GM18520 (cell line): ENCODE results near the gene CLEC3B.

Source experiments
- ATAC-seq: cut with Tn5 transposase; IDR thresholded peaks from one replicate; pipeline ENCODE4 v1.9.1; 2021; ENCODE audit not compliant: unreplicated experiment

CLEC3B gene

DNA sequence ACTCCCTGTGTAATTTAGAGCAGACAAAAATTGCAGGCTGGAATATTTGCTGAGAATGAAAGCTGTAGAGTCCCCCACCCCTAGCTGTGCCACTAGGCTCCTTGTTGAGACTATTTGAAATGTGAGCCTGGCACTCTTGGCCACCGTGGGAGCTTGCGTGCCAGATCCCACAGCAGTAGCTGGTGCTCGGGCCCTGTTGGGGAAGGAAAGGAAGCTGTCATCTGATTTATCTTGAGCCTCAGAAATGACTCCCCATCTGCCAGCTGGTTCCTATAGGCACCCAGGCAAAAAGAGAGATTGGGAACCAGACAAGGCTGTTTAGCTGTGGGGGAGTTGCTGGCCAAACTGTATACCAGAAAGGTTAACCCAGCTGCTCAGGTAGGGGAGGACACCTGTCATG lies 23.4 kb upstream of the CLEC3B start:
- no peak for ATAC-seq

DNA sequence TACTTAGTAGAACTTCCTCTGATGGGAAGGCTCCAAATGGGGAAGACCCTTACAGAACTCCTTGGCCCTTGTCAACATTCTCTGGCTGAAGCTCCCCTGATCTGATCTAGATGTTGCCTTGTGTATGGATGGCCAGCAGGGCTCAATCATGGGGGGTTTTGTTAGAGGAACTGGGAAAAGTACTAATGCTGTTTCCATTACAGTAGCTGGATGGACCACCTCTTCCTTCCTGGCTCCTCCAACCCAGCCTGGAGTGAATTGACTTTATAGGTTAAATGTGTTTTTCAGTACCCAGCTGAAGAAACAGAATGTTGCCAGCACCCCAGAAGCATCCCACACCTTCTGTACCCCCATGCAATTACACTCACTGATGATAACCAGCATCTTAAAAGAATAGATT lies 22.7 kb upstream of the CLEC3B start:
- ATAC-seq = no peak

DNA sequence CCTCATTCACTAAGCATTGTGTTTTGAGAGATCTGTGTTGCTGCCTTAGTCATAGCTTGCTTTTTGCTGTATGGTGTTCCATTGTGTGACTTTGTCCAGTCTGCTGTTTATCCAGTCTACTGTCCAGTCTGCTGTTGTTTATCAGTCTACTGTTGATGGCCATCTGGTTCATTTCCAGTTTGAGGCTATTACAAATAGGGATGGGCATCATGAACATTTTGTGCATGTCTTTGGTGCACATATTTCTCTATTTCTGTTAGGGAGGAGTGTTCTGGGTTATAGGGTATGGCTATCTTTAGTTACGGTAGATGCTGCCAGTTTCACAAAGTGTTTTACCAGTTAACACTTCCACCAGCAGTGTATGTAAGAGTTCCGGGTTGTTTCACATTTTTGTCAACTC lies 22.2 kb upstream of the CLEC3B start:
- no peak for ATAC-seq

DNA sequence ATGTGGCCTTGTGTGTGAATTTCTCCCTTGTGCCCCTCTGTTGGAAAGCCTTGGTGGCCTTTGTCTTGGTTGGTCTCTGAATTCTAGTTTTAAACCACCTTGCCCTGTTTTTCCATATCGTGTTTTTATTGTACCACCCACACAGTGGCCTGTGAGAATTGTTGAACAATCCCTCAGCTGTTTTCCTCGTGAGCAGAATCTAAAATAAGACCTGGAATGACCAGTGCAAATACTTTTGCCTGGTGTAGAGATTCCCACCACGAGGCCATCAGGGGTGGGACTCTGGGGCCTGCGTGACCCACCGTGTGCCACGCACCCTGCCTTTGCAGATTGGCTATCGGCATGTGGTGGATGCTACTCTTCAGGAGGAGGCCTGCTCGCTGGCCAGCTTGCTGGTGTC lies 19.0 kb upstream of the CLEC3B start:
- ATAC-seq = no peak

DNA sequence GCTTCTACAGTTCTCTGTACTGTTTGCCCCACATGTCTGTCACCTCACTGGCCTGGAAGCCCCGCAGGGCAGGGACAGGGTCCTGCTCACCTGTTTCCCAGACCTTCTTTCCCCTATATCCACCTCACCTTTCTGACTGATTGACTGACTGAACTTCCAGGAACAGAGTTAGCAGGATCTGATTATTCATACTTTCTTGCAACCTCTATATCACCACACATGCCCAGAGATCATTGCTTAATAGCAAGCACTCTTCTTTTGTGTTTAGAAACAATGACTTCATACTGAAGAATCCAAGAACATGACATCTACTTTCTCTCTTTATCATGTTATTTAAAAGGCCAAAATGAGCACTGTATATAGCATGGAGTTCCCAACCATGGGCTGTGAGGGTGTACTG lies 18.0 kb upstream of the CLEC3B start:
- no peak for ATAC-seq

DNA sequence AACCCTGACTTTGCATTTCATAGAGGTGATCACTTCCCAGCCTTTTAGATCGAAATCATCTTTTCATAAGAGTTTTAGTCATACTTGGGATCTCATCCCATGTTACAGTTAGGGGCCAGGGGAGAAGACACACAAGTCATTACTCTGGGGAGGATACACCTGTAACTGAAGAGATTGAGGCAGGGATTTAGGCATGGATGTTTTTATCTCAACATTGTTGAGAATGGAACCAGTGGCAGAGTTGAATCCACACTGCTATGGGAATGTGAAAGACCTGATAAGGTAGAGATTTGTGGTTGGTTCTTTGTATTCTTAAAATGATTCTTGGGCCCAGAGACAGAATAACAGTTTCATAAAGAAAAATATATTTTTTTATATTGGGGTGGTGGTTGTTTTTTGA lies 16.2 kb upstream of the CLEC3B start:
- no peak for ATAC-seq

DNA sequence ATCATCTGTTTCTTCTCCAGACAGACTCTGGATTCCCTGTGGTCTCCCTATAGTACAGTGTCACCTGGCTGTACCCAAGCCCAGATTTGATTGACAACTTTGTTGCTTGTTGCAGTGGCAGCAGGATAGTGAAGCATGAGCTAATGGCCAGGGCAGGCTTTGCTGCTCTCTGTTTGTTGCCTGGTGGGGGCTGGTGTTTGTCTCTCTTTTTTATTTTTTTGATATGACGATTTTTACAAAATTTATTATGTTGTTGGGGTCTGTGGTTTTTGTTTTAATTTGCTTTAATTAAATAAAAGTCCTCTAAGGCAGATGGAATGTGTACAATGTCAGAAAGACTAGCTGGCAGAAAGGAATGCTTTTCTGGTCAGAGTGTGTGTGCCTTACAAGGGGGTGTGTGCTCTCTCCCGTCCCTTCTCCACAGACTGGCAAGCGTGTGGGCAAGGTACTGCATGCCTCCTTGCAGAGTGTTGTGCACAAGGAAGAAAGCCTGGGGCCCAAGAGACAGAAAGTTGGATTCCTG lies 15.2 kb upstream of the CLEC3B start:
- ATAC-seq = no peak

DNA sequence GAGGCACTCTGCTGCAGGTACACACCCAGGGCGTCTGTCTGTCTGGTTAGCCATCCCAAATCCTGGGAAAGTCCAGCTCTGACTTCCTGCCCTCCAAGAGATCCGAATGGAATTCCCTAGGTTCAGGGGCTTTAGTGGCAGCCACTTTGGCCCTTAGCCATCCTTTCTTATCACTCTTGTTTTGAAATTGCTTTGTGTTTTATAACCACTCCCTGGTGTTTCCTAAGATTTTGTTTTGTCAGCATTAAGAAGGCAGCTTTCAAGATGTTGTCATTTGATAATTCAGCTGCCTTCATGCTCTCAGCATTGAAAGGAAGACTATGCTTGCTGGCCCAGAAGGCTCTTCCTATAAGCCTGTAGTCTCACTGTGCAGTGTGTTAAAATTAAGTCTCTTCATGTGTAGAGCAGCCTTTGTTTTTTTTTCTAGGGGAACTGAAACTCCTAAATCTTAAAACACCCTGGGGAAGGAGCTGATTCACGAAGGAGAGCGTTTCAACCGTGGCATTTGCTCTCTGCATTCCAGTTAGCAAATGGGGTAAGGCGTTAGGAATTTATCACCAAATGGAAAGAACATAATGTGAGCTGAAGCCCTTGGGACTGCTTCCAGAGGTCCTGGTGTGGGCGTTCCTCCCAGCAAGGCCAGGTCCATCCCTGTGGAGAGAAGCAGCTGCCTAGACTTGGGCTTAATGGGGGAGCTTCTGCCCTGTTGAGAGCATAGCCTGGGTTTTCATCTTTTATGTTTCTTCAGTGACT lies 14.2 kb upstream of the CLEC3B start:
- no peak for ATAC-seq

DNA sequence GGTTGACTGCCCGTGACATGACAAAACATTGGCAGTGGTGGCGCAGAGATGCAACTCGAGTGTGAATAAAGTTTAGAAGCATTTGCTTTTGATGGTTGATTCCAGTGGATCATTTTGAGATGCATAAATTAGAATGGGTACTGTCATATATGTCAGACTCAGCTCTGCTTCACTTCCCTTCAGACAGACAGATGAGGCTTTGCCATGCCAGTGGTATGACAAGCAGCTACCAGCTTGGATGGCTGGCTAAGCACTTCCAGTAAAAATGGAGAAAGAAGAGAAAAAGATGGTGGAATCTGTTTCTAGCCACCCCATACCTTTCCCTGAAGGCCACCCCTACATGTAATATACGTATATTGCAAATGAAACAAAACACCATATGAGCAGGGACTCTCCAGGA lies 13.5 kb upstream of the CLEC3B start:
- no peak for ATAC-seq

DNA sequence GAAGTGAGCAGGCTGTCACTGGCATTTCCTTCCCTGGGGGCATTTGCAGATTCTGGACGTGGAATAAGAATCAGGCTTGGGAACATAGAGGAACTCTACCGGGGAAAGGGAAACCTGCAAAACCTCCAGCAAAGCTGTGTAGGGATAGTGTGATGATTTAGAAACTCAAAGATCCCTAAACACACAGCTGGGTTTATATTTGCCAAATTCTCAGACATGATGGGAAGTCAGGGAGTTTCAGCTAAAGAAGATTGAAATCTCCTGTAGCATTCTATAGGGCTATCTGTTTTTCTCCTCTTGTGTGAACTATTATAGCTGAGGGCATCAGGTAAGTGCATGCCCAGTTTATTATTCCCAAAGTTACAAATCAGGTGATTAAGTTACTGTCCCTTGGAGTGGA lies 9.2 kb upstream of the CLEC3B start:
- no peak for ATAC-seq

DNA sequence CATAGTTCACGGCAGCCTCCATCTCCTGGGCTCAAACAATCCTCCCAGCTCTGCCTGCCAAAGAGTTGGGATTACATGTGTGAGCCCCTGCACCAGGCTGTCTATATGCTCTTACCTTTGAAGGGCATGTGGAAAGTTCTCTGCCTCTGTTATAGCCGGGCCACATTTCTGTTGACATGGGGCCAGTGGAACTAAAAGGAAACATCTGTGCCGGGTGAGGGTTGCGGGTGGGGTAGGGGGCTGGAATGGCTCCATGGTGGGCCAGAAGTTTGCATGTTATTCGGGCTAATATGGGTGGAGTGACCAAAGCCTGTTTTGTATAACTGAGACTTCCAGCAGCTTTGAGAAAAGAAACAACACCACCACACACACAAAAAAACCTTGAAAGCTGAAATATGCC lies 8.3 kb upstream of the CLEC3B start:
- no peak for ATAC-seq

DNA sequence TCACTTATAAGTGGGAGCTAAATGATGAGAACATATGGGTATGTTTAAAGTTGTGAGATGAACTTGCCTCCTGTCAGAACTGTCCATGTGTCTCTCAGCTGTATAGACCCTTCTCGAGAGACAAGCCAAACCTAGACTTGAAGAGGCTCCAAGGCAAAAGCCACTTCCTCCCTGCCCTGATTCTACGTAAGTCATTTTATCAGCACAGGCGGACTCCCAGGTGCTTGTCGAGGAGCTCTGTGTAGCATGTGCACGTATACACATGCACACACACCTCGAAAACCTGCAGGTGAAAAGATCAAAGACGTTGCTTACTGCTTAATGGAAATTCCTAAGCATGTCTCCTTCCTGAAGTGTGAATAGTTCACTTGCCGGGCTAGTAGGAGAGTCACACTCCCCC lies 5.6 kb upstream of the CLEC3B start:
- no peak for ATAC-seq

DNA sequence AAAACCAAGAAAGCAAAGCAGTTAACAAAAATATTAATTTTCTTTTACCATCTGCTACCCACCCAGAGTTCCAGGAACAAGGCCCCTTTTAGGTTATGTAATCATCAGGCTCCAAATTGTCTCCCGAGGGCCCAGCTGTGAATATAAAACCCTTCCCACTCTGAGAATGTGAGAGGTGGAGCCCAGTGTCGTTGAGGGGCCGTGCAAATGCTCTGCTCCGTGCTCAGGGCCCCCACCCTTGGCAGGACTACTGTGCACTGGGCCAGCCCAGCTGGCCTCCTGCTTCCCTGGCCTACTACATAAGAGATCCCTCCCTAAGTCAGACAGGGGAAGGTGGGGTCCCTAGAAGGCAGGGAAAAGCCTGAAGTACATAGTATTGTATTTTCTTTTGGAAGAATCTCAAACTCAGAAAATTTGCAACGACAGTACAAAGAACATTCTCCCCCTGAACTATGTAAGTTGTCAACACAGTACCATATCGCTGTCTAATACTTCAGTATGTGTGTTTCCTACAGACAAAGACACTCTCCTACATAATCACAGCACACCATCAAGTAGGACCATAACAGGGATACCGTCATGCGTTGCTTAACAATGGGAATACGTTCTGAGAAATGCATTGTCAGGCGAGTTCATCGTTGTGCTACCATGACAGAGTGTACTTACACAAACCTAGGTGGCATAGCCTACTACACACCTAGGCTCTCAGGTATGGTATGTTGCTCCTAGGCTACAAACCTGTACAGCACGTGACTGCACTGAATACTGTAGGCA lies 4.4 kb upstream of the CLEC3B start:
- no peak for ATAC-seq

DNA sequence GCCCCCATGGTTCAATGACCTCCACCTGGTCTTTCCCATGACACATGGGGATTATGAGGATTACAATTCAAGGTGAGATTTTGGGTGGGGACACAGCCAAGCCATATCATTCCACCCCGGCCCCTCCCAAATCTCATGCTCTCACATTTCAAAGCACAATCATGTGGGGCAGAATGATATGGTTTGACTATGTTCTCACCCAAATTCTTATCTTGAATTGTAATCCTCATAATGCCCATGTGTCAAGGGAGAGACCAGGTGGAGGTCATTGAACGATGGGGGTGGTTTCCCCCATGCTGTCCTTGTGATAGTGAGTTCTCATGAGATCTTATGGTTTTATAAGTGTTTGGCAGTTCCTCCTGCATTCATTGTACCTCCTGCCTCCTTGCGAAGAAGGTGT lies 2.4 kb upstream of the CLEC3B start:
- ATAC-seq = no peak

DNA sequence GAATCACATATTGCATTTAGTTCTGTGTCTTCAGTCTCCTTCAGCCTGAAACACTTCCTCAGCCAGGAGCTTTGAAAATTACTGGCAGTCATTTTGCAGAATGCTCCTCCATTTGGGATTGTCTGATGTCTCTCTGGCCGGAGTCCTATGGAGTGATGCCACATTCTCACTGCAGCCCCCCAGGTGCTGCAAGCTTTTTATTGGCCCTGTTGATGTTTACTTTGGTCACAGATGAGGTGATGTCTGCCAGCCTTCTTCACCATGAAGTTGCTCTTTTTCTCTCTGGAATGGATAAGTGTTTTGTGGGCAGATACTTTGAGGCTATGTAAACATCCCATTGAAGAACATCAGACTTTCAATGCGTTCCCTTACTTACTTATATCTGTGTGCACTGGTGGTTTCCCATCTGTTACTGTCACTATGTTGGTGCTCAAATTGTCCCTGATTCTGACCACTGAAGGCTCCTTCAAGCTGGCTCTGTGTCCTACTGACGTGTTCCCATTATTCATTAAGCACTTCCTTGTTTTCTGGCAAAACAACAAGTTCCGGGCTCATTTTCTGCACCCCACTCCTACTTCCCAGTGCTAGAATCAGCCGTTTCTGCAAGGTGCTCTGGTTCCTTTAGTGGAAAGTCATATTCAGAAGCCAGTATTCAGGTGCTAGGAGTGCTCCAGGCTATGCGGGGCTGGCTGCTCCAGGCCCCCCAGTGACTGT lies 1.4 kb upstream of the CLEC3B start:
- no peak for ATAC-seq

DNA sequence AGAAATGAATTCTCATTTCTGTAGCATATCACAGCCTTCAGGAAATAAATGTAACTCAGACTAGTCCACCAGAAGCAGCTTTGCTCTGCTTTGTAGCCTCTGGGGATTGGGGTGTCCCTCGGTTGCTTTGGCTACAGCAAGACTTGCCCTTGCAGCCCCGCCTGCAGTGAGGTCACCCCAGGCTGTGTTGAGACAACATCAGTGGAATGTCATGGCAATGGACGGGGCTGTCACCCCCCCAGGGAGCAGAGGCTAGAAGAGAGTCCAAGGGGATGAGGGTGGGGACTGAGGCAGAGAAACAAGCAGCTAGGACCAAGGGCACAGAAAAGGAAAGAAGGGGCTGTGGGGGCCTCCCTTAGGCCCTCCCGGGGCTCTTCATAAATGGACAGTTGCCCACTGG lies 854 bp downstream of the CLEC3B start:
- ATAC-seq = no peak

DNA sequence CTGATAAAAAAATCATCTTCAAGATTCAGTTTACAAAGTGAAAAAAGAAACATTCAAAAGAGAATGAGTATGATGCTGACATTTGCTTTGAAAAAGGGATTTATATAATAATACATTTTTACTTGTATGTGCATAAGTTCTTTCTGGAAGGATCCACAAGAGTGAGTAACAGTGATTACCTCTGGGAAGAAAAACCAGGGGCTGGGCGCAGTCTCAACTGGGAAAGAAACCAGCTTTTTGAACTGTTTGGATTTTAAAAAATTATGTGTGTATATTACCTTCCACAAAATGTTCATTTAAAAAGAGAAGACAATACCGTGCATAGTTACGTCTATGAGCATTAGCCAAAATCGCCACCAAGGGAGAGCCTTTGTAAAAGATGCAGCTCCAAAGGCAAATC lies 1.3 kb downstream of the CLEC3B start:
- no peak for ATAC-seq

DNA sequence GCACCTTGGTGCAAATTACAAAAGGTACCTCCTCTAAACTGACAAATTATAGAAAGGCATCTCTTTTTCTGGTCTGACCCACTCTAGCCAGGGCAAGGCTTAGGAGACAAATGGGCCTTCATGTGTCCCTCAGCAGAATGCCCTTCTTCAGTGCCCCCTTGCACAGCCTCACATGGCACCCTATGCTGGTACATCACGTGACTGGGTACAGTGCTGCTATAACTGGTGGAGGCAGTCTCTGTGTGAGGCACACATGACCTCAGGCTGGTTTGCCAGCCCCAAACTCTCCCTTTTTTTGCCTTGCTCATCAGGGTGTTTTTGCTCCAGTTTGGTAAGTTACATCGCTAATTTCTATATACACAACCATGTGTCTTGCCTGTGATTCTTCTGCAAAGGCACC lies 3.1 kb downstream of the CLEC3B start:
- ATAC-seq = no peak

DNA sequence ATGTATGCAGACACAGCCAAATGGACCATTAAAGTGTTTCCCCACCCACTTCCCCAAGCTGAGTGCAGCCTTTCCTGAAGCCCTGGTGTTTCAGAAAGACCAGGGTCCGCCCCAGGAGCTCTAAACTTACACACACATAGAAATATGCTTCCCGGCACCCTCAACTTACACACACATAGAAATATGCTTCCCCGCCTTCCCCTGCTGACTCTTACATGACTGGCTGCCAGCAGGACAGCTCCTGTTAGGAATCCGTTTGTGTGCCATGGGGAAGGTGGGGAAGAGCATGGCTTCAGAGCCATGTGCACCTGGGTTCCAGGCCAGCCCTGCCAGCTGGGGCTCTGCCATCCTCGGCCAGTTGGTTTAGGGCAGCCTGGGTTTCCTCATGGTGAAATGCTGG lies 3.6 kb downstream of the CLEC3B start:
- ATAC-seq = no peak

DNA sequence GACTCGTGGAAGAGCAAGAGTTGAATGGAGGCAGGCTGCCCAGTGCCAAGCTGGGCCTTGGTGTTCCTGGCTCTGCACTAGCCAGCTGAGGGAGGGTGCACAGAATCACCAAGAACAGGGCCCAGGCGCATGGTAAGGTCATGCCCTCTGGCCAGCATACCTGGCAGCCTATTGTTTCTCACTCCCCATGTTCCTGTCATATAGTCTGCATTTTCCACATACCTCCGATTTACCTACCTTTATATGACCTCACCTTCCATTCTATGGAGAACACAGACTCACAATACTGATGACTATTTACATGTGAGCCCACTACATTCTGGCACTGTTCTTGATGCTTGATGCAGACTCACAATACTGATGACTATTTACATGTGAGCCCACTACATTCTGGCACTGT lies 5.4 kb downstream of the CLEC3B start:
- ATAC-seq = no peak

DNA sequence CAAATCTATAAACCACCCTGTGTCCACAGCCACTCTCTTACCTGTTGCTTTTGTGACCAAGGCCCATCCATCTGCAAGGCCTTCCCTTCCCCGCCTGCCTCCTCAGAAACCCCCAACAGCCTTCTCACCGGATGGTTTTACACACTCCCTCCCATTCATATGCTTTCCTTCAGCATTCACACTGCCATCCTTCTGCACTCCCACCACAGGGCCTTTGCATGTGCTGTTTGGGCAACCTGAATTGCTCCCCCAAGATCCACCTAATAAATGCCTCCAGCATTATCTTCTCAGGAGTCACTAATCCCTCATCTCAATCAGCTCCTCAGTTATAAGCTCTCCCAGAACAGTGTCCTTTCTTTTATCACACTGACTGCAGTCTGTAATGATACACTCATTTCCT lies 6.0 kb downstream of the CLEC3B start:
- no peak for ATAC-seq

DNA sequence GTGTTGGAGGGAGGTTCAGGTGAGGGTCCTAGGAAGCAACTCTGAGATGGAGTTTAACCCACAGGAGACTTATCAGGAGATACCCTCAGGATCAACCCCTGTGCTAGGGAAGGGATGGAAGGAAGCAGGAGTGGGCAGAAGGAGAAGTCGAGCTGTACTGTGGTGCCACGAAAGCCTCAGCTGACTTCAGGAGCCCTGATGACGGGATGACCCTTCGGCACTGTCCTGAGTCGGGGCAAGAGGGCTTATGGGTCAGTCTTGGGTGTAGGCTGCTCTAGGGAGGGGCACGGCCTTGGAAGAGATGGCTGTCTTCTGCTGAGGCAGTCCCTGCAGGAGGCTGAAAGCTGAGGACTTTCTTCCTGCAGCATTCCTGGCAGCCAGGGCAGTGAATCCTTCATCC lies 7.7 kb downstream of the CLEC3B start:
- ATAC-seq = no peak
